ENCODE results near the gene DLG2.

The DLG2 gene

DNA sequence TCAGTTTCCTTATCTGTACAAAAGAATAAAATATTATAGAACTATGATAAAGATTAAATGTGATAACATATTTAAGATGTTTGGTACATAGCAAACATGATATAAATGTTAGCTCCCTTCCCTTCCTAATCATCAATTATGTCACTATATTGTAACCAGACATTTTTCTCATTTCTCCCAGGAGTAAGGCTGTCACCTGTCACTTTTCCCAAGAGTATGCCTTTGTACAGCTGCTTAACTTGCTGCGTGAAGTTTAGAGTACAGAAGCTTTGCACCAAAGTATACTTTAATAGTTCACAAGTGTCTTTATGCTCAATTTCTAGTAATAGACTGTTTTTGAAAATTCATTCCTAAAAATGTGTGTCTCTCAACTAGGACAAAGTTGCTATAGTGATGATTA, 186.9 kb downstream of the DLG2 start:
- Histone ChIP-seq H2BK15ac (ENCODE audit: low read depth, poor library complexity, severe bottlenecking) (no peak overlapping the region), H3K27me3 (ENCODE audit: control insufficient read depth in 1 of 2, insufficient read depth in 1 of 2, low read length in 2 of 2) (no peaks in the 10 kb centered on the region), H2BK5ac (ENCODE audit: low read depth, low read length, poor library complexity, severe bottlenecking) (no peak overlapping the region), H3K4me1 (ENCODE audit: control insufficient read depth, insufficient read depth, low read depth, low read length) (no peaks in the 10 kb centered on the region), H3K18ac (ENCODE audit: low read depth in 1 of 2, low read length in 2 of 2) (no peak overlapping the region), H3K27ac (ENCODE audit: low read length, poor library complexity, severe bottlenecking) (no peak overlapping the region), H2BK12ac (ENCODE audit: low read length in 2 of 2) (no peak overlapping the region), H2AK5ac (ENCODE audit: low read length, severe bottlenecking) (no peak overlapping the region), H3K4ac (ENCODE audit: low read depth in 1 of 2, low read length in 2 of 2) (no peak overlapping the region), H2AFZ (ENCODE audit: low read depth, low read length) (no peak overlapping the region), H3K9ac (ENCODE audit: low read length) (no peak overlapping the region), H3K23ac (ENCODE audit: low read length in 2 of 2) (no peak overlapping the region), H3K4me3 (ENCODE audit: insufficient read depth in 1 of 2, low read depth in 1 of 2, low read length in 2 of 2) (no peak overlapping the region), H3K14ac (ENCODE audit: low read length in 2 of 2) (no peak overlapping the region), H3K36me3 (ENCODE audit: control insufficient read depth in 1 of 2, insufficient read depth in 2 of 2, low read depth in 1 of 2, low read length in 2 of 2) (no peaks in the 10 kb centered on the region), H3K4me2 (ENCODE audit: low read length, poor library complexity, severe bottlenecking) (no peak overlapping the region), H3K9me3 (ENCODE audit: control insufficient read depth, low read length) (peaks cover 12% of the 10 kb centered on the region), H2BK120ac (ENCODE audit: low read depth, low read length) (no peak overlapping the region), H3K79me1 (replicated peaks; ENCODE audit: low read length, poor library complexity, severe bottlenecking) (no peaks in the 10 kb centered on the region), H4K91ac (ENCODE audit: low read length) (no peak overlapping the region), H4K8ac (ENCODE audit: low read length) (no peak overlapping the region)
- no peak for DNase-seq
- WGBS, result 100% methylated on average over 1 of the region's 1 CpG

DNA sequence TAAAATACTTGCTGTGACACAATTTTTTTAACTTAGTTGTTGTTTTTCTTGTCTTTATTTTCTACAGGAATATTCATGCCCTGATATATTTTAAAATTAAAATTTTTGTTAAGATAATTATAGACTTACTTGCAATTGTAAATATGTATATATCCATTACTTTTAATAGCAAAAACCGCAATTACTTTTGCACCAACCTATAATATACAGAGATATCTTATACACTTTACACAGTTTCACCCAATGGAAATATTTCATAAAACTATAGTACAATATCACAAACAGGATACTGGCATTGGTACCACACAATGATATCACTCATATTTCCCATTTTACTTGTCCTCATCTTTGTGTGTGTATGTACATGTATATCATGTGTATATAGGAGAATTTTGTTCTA, 188.8 kb downstream of the DLG2 start:
- no peaks in the 10 kb centered on the region for H3K27me3 ChIP-seq (ENCODE audit: control insufficient read depth in 1 of 2, insufficient read depth in 1 of 2, low read length in 2 of 2)
- H3K4me3 ChIP-seq (ENCODE audit: insufficient read depth in 1 of 2, low read depth in 1 of 2, low read length in 2 of 2), result no peak overlapping the region
- no peak overlapping the region for H4K91ac ChIP-seq (ENCODE audit: low read length)
- no peak overlapping the region for H2BK12ac ChIP-seq (ENCODE audit: low read length in 2 of 2)
- H2AFZ ChIP-seq (ENCODE audit: low read depth, low read length), result no peak overlapping the region
- no peak for DNase-seq
- no peak overlapping the region for H3K18ac ChIP-seq (ENCODE audit: low read depth in 1 of 2, low read length in 2 of 2)
- H3K9me3 ChIP-seq (ENCODE audit: control insufficient read depth, low read length), result peaks cover 19% of the 10 kb centered on the region
- H3K4me1 ChIP-seq (ENCODE audit: control insufficient read depth, insufficient read depth, low read depth, low read length), result no peaks in the 10 kb centered on the region
- H2BK15ac ChIP-seq (ENCODE audit: low read depth, poor library complexity, severe bottlenecking), result no peak overlapping the region
- H4K8ac ChIP-seq (ENCODE audit: low read length), result no peak overlapping the region
- H3K27ac ChIP-seq (ENCODE audit: low read length, poor library complexity, severe bottlenecking), result no peak overlapping the region
- no peak overlapping the region for H3K23ac ChIP-seq (ENCODE audit: low read length in 2 of 2)
- H3K4ac ChIP-seq (ENCODE audit: low read depth in 1 of 2, low read length in 2 of 2), result no peak overlapping the region
- no peaks in the 10 kb centered on the region for H3K79me1 ChIP-seq (replicated peaks; ENCODE audit: low read length, poor library complexity, severe bottlenecking)
- H2BK5ac ChIP-seq (ENCODE audit: low read depth, low read length, poor library complexity, severe bottlenecking), result no peak overlapping the region
- H3K14ac ChIP-seq (ENCODE audit: low read length in 2 of 2), result no peak overlapping the region
- H3K4me2 ChIP-seq (ENCODE audit: low read length, poor library complexity, severe bottlenecking), result no peak overlapping the region
- H3K9ac ChIP-seq (ENCODE audit: low read length), result no peak overlapping the region
- no peaks in the 10 kb centered on the region for H3K36me3 ChIP-seq (ENCODE audit: control insufficient read depth in 1 of 2, insufficient read depth in 2 of 2, low read depth in 1 of 2, low read length in 2 of 2)
- H2BK120ac ChIP-seq (ENCODE audit: low read depth, low read length), result no peak overlapping the region
- 80% methylated on average over 1 of the region's 1 CpG for WGBS
- H2AK5ac ChIP-seq (ENCODE audit: low read length, severe bottlenecking), result no peak overlapping the region

DNA sequence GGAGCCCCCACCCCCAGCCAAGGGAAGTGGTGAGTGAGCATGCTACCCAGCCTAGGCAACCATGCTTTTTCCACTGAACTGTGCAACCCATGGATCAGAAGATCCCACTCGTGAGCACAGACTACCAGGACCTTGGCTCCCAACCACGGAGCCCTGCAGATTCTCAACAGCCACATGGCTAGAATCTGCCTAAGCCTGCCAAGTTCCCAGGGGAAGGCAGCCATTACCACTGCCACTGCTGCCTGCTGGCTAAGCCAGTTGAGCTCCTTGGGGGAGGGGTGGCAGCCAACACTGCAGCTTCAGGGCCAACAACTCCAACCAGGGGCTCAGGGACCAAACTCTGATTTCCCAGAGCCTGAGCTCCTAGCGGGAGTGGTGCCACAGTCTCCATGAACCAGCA, 195.8 kb downstream of the DLG2 start:
- Histone ChIP-seq H3K4ac (ENCODE audit: low read depth in 1 of 2, low read length in 2 of 2) (no peak overlapping the region), H3K4me2 (ENCODE audit: low read length, poor library complexity, severe bottlenecking) (no peak overlapping the region), H3K4me1 (ENCODE audit: control insufficient read depth, insufficient read depth, low read depth, low read length) (no peaks in the 10 kb centered on the region), H2BK12ac (ENCODE audit: low read length in 2 of 2) (no peak overlapping the region), H3K23ac (ENCODE audit: low read length in 2 of 2) (no peak overlapping the region), H2BK5ac (ENCODE audit: low read depth, low read length, poor library complexity, severe bottlenecking) (no peak overlapping the region), H3K4me3 (ENCODE audit: insufficient read depth in 1 of 2, low read depth in 1 of 2, low read length in 2 of 2) (no peak overlapping the region), H2BK120ac (ENCODE audit: low read depth, low read length) (no peak overlapping the region), H3K27me3 (ENCODE audit: control insufficient read depth in 1 of 2, insufficient read depth in 1 of 2, low read length in 2 of 2) (no peaks in the 10 kb centered on the region), H3K18ac (ENCODE audit: low read depth in 1 of 2, low read length in 2 of 2) (no peak overlapping the region), H3K9ac (ENCODE audit: low read length) (no peak overlapping the region), H3K36me3 (ENCODE audit: control insufficient read depth in 1 of 2, insufficient read depth in 2 of 2, low read depth in 1 of 2, low read length in 2 of 2) (no peaks in the 10 kb centered on the region), H4K8ac (ENCODE audit: low read length) (no peak overlapping the region), H2AFZ (ENCODE audit: low read depth, low read length) (no peak overlapping the region), H2BK15ac (ENCODE audit: low read depth, poor library complexity, severe bottlenecking) (no peak overlapping the region), H3K79me1 (replicated peaks; ENCODE audit: low read length, poor library complexity, severe bottlenecking) (no peaks in the 10 kb centered on the region), H3K9me3 (ENCODE audit: control insufficient read depth, low read length) (peaks cover 31% of the 10 kb centered on the region), H3K27ac (ENCODE audit: low read length, poor library complexity, severe bottlenecking) (no peak overlapping the region), H4K91ac (ENCODE audit: low read length) (no peak overlapping the region), H3K14ac (ENCODE audit: low read length in 2 of 2) (no peak overlapping the region), H2AK5ac (ENCODE audit: low read length, severe bottlenecking) (no peak overlapping the region)
- no peak for DNase-seq
- WGBS, result 75% methylated on average over 3 of the region's 3 CpGs

DNA sequence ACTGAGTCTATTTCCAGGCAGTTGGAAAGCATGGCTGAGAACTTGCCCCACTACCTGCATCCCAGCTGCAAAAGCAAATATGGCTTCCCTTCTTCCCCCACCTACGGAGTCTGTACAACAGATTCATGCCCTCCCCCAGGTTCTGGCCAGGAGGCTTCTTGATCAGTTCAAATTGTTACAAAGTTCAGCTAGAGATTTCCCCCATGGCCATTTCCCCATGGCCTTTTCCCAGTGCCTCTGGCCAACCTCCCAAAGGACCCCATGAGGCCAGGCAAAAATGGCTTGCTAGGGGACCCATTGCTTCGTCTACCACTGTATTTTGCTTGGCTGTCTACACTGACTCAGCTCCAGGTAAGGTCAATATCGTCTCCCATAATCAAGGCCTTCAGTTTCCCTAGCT, 203.3 kb downstream of the DLG2 start:
- H3K18ac ChIP-seq (ENCODE audit: low read depth in 1 of 2, low read length in 2 of 2), result no peak overlapping the region
- H3K36me3 ChIP-seq (ENCODE audit: control insufficient read depth in 1 of 2, insufficient read depth in 2 of 2, low read depth in 1 of 2, low read length in 2 of 2), result no peaks in the 10 kb centered on the region
- H4K91ac ChIP-seq (ENCODE audit: low read length), result no peak overlapping the region
- no peak overlapping the region for H3K9ac ChIP-seq (ENCODE audit: low read length)
- no peak overlapping the region for H3K14ac ChIP-seq (ENCODE audit: low read length in 2 of 2)
- no peaks in the 10 kb centered on the region for H3K27me3 ChIP-seq (ENCODE audit: control insufficient read depth in 1 of 2, insufficient read depth in 1 of 2, low read length in 2 of 2)
- no peak overlapping the region for H2AK5ac ChIP-seq (ENCODE audit: low read length, severe bottlenecking)
- H2AFZ ChIP-seq (ENCODE audit: low read depth, low read length), result no peak overlapping the region
- H3K4me1 ChIP-seq (ENCODE audit: control insufficient read depth, insufficient read depth, low read depth, low read length), result no peaks in the 10 kb centered on the region
- H2BK12ac ChIP-seq (ENCODE audit: low read length in 2 of 2), result no peak overlapping the region
- H2BK120ac ChIP-seq (ENCODE audit: low read depth, low read length), result no peak overlapping the region
- H3K27ac ChIP-seq (ENCODE audit: low read length, poor library complexity, severe bottlenecking), result no peak overlapping the region
- H4K8ac ChIP-seq (ENCODE audit: low read length), result no peak overlapping the region
- no peak for DNase-seq
- no peak overlapping the region for H2BK5ac ChIP-seq (ENCODE audit: low read depth, low read length, poor library complexity, severe bottlenecking)
- H3K79me1 ChIP-seq (replicated peaks; ENCODE audit: low read length, poor library complexity, severe bottlenecking), result no peaks in the 10 kb centered on the region
- H3K23ac ChIP-seq (ENCODE audit: low read length in 2 of 2), result no peak overlapping the region
- H3K4ac ChIP-seq (ENCODE audit: low read depth in 1 of 2, low read length in 2 of 2), result no peak overlapping the region
- H3K4me3 ChIP-seq (ENCODE audit: insufficient read depth in 1 of 2, low read depth in 1 of 2, low read length in 2 of 2), result no peak overlapping the region
- 68% methylated on average over 3 of the region's 3 CpGs for WGBS
- H2BK15ac ChIP-seq (ENCODE audit: low read depth, poor library complexity, severe bottlenecking), result no peak overlapping the region
- no peak overlapping the region for H3K4me2 ChIP-seq (ENCODE audit: low read length, poor library complexity, severe bottlenecking)
- peaks cover 20% of the 10 kb centered on the region for H3K9me3 ChIP-seq (ENCODE audit: control insufficient read depth, low read length)

Data from mesenchymal stem cell (in vitro differentiated cells and primary cell).